ENCODE data around the gene EFEMP1.

GRCh38 chr2:55970500-55970899 lies 46.9 kb upstream of the EFEMP1 start:
- TF ChIP-seq GATA2 (IDR thresholded peaks at IDR 0.05; ENCODE audit: low read depth, low read length) (no peak), GATA3 (IDR thresholded peaks at IDR 0.05; ENCODE audit: low read depth, low read length) (no peak)
